Progenitor cell of endocrine pancreas (in vitro differentiated cells): ENCODE data around the gene SYNGR4. TPM values are rescaled to one million over a fixed set of nuclear protein-coding genes. Genes with fewer than 3 reads are reported as not detected.

Source experiments
- DNase-seq: peaks from one replicate; pipeline ENCODE4 v3.0.0; 2021; ENCODE audit warnings: low spot score; ENCODE audit not compliant: unreplicated experiment
- H3K27ac Mint-ChIP-seq: 2 replicates; pipeline ENCODE4 v1.8.0; 2021; ENCODE audit warnings: mild to moderate bottlenecking, moderate library complexity, mixed read lengths
- H3K27me3 Mint-ChIP-seq: 2 replicates; pipeline ENCODE4 v1.8.0; 2021; ENCODE audit warnings: mixed read lengths
- H3K36me3 Mint-ChIP-seq: 2 replicates; pipeline ENCODE4 v1.8.0; 2022; ENCODE audit warnings: mixed read lengths; ENCODE audit not compliant: insufficient read depth
- H3K4me1 Mint-ChIP-seq: 2 replicates; pipeline ENCODE4 v1.8.0; 2021; ENCODE audit warnings: low read depth, mixed read lengths
- H3K4me3 Mint-ChIP-seq: 2 replicates; pipeline ENCODE4 v1.8.0; 2021; ENCODE audit warnings: low read depth, mild to moderate bottlenecking, moderate library complexity, mixed read lengths
- H3K9me3 Mint-ChIP-seq: 2 replicates; pipeline ENCODE4 v1.8.0; 2021; ENCODE audit warnings: low read depth, mixed read lengths
- total RNA-seq: library from RNA; stranded (reverse); gene quantifications from 2 replicates; pipeline ENCODE4 v1.2.1, GENCODE V29; 2021
- TF ChIP-seq, protein P1 (sequence below): fragments of 200-600 bp; sonication (generic); IDR thresholded peaks from one replicate; pipeline ENCODE4 v1.5.0; 2021; ENCODE audit warnings: antibody characterized with exemption, mild to moderate bottlenecking; ENCODE audit not compliant: unreplicated experiment

The SYNGR4 gene
- total RNA-seq, 1 donor from 2014 or later = not detected

DNA sequence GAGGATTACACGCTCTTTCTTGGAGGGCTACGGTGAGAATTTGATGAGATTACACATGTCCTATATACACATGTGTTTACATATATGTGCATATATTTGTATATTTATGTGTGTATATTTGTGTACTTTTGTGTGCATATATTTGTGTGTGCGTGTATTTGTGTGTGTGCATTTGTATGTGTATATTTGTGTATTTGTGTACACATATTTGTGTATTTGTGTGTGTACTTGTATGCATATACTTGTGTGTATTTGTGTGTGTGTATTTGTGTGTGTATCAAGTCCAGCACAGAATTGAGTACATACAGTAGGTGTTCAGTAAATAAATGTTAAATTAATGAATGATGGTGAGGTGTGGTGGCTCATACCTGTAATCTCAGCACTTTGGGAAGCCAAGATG, 2.3 kb upstream of the SYNGR4 start:
- Mint-ChIP-seq H3K36me3 (peaks cover 2% of the 10 kb centered on the region), H3K27ac (no peak overlapping the region), H3K4me1 (peaks cover 4% of the 10 kb centered on the region), H3K27me3 (no peaks in the 10 kb centered on the region), H3K9me3 (no peaks in the 10 kb centered on the region), H3K4me3 (no peak overlapping the region)
- TF ChIP-seq, protein P1, sequence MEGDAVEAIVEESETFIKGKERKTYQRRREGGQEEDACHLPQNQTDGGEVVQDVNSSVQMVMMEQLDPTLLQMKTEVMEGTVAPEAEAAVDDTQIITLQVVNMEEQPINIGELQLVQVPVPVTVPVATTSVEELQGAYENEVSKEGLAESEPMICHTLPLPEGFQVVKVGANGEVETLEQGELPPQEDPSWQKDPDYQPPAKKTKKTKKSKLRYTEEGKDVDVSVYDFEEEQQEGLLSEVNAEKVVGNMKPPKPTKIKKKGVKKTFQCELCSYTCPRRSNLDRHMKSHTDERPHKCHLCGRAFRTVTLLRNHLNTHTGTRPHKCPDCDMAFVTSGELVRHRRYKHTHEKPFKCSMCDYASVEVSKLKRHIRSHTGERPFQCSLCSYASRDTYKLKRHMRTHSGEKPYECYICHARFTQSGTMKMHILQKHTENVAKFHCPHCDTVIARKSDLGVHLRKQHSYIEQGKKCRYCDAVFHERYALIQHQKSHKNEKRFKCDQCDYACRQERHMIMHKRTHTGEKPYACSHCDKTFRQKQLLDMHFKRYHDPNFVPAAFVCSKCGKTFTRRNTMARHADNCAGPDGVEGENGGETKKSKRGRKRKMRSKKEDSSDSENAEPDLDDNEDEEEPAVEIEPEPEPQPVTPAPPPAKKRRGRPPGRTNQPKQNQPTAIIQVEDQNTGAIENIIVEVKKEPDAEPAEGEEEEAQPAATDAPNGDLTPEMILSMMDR = no peak
- no peak for DNase-seq

GRCh38 chr19:48362716-48363499, 1.3 kb upstream of the SYNGR4 start:
- Mint-ChIP-seq H3K27ac (peak overlapping the region; percentile 94), H3K4me3 (peak overlapping the region; percentile 77), H3K9me3 (no peaks in the 10 kb centered on the region), H3K36me3 (peaks cover 2% of the 10 kb centered on the region), H3K27me3 (no peaks in the 10 kb centered on the region), H3K4me1 (peaks cover 4% of the 10 kb centered on the region)
- peak; percentile 95 for DNase-seq
- TF ChIP-seq, protein P1 = no peak

- TF ChIP-seq, protein P1 = no peak
- no peaks in the 10 kb centered on the region for H3K27me3 Mint-ChIP-seq
- H3K4me1 Mint-ChIP-seq = peaks cover 4% of the 10 kb centered on the region
- H3K36me3 Mint-ChIP-seq = peaks cover under 1% of the 10 kb centered on the region
- no peaks in the 10 kb centered on the region for H3K9me3 Mint-ChIP-seq
- H3K27ac Mint-ChIP-seq = peak overlapping the region; percentile 94
- peak overlapping the region; percentile 77 for H3K4me3 Mint-ChIP-seq
- peak; percentile 27 for DNase-seq
Measured at GRCh38 chr19:48363500-48363809, 712 bp upstream of the SYNGR4 start.

DNA sequence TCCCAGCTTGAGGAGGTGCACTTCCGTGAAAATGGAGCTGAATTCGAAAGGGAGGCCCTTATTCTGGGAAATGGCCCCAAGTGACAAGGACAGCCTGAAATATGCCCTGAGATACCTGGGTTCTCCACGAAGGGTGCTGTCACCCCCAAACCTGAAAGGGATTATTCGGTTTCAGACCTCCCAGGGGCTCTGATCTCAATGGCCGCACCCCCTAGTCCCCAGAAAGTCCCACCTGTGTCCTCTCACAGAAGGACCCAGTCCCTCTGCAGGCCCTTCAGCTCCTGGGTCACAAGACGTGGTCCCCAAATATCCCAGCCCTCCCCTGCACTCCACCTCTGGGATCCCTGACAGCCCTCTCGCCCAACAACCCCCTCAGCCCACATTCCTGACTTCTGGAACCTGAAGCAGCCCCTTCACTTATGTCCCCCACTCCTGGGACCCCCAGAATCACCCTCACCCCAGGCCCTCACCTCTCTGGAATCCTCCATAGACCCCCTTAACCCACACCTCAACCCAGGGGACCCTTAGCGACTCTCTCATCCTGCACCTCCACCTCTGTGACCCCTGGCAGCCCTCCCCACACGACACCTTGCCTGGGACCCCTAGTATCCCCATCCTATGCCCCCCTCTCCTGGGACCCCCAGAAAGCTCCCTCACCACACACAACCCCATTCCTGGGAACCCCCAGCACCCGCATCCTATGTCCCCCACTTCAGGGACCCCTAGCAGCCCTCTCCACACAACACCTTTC, 606 bp downstream of the SYNGR4 start:
- no peaks in the 10 kb centered on the region for H3K9me3 Mint-ChIP-seq
- DNase-seq = no peak

DNA sequence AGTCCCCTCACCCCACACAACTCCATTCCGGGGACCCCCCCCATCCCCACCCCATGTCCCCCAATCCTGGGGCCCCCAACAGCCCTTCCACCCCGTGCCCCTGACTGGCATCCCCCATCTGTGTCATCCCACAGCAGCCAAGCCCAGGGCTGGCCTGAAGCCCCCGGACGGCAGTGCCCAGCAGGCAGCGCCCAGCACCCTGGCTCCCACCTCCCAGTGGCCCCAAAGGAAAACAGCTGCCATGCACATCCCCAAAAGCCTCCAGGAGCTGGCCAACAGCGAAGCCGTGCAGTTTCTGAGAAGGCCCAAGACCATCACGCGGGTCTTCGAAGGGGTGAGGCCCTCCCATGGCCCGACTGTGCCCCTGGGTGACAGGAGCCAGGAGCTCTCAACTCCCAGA, 1.4 kb downstream of the SYNGR4 start:
- Mint-ChIP-seq H3K4me3 (no peak overlapping the region), H3K27ac (no peak overlapping the region), H3K9me3 (no peaks in the 10 kb centered on the region), H3K36me3 (no peaks in the 10 kb centered on the region), H3K4me1 (peaks cover 4% of the 10 kb centered on the region), H3K27me3 (no peaks in the 10 kb centered on the region)
- no peak for DNase-seq
- TF ChIP-seq, protein P1 = no peak

More for the DNA sequence above, 606 bp downstream of the SYNGR4 start:
- Mint-ChIP-seq H3K27ac (no peak overlapping the region), H3K36me3 (no peaks in the 10 kb centered on the region), H3K27me3 (no peaks in the 10 kb centered on the region), H3K4me1 (peaks cover 4% of the 10 kb centered on the region), H3K4me3 (peak overlapping the region; percentile 21)
- TF ChIP-seq, protein P1 = no peak
